ENCODE data around the gene LONP2. TPM values are rescaled to one million over a fixed set of nuclear protein-coding genes. Genes with fewer than 3 reads are reported as not detected.
A peak's percentile ranks its signal among the peaks of the same experiment; 100 is the strongest.

Gene LONP2
- total and polyA plus RNA-seq, 9 of the 15 experiments (the other 6 are each of a cell fraction or from before 2014, with no cell fraction given) = 8.1 to 41.2 (median 25.6) TPM

- TF ChIP-seq TFE3 (CRISPR knock-in tag; IDR thresholded peaks at IDR 0.05) = no peak
- TF ChIP-seq IRF2 (CRISPR knock-in tag; IDR thresholded peaks at IDR 0.05) = no peak
- no peak for TF ChIP-seq KHSRP (IDR thresholded peaks at IDR 0.05)
- no peak for TF ChIP-seq ZC3H4 (CRISPR knock-in tag; IDR thresholded peaks at IDR 0.05; ENCODE audit: borderline replicate concordance)
- TF ChIP-seq SOX6 (IDR thresholded peaks at IDR 0.05) = peak; percentile 26; the same call in 1 of the 2 replicates
- no peak for TF ChIP-seq SETDB1 (IDR thresholded peaks at IDR 0.05; ENCODE audit: low read length)
- TF ChIP-seq ZNF146 (CRISPR knock-in tag; IDR thresholded peaks at IDR 0.05; ENCODE audit: unreplicated experiment) = no peak
- peak; percentile 82 for TF ChIP-seq SMARCA5 (IDR thresholded peaks at IDR 0.05)
- TF ChIP-seq ESRRA (IDR thresholded peaks at IDR 0.05; ENCODE audit: borderline replicate concordance, low read depth) = peak; percentile 99
- no peak for TF ChIP-seq CSDE1 (IDR thresholded peaks at IDR 0.05)
- no peak for TF ChIP-seq E2F1 (CRISPR knock-in tag; IDR thresholded peaks at IDR 0.05)
- no peak for TF ChIP-seq ZNF583 (CRISPR knock-in tag; IDR thresholded peaks at IDR 0.05)
- no peak for TF ChIP-seq SMARCB1 (IDR thresholded peaks at IDR 0.05; ENCODE audit: insufficient read length, low read depth)
- no peak for TF ChIP-seq ELK3 (CRISPR knock-in tag; IDR thresholded peaks at IDR 0.05)
- no peak for TF ChIP-seq TSC22D4 (tag; IDR thresholded peaks at IDR 0.05)
- TF ChIP-seq ZNF395 (CRISPR knock-in tag; IDR thresholded peaks at IDR 0.05) = no peak
- peak; percentile 34; the same call in 1 of the 2 replicates for TF ChIP-seq DPF2 (IDR thresholded peaks at IDR 0.05)
- TF ChIP-seq TCF7L2 (IDR thresholded peaks at IDR 0.05; ENCODE audit: low read depth, low read length) = no peak
- no peak for TF ChIP-seq RFX5 (IDR thresholded peaks at IDR 0.05; ENCODE audit: low read depth, low read length)
- no peak for TF ChIP-seq GTF2F1 (IDR thresholded peaks at IDR 0.05; ENCODE audit: low read depth, low read length)
- no peak for TF ChIP-seq SMAD3 (CRISPR knock-in tag; conservative IDR thresholded peaks at IDR 0.05)
- TF ChIP-seq KAT8 (IDR thresholded peaks at IDR 0.05; ENCODE audit: low read depth) = no peak
- TF ChIP-seq MNT (conservative IDR thresholded peaks at IDR 0.05) = peak in 1 of 2 experiments; percentile 52; a peak in 2 of 4 replicates
Observed at GRCh38 chr16:48383877-48384519, 139.9 kb downstream of the LONP2 start (continued).
